H1 (cell line): ENCODE data around the gene PMM2. TPM values are rescaled to one million over a fixed set of nuclear protein-coding genes. Genes with fewer than 3 reads are reported as not detected.

ENCODE experiments used
- CTCF ChIA-PET: fragments of 300-600 bp; sonication (Branson Sonifier 250); formaldehyde crosslinking; loops from one replicate; lab custom pipeline; 2021; ENCODE audit not compliant: partially characterized antibody; lab: Charles Lee
- POLR2A ChIA-PET: fragments of 300-600 bp; sonication (Branson Sonifier 250); formaldehyde crosslinking; loops from one replicate; lab custom pipeline; 2021; ENCODE audit warnings: inconsistent platforms; ENCODE audit not compliant: partially characterized antibody; lab: Charles Lee
- DNase-seq, 2 experiments: peaks; one replicate each; pipeline versions ENCODE4 v3.0.0 to v3.0.0-alpha.2; 2010 to 2022; ENCODE audit warnings: low spot score in 2 of 2, low read depth in 1 of 2, mixed read lengths in 1 of 2
- FAIRE-seq: peaks from 2 replicates; lab custom pipeline; 2011; peaks lifted over from hg19 to GRCh38; lab: Jason Lieb, UNC
- H2AFZ ChIP-seq: 2 replicates; pipeline ENCODE4 v1.8.1; 2012; ENCODE audit warnings: low read length, inconsistent platforms
- H2AK5ac ChIP-seq: 2 replicates; pipeline ENCODE4 v1.6.1; 2013; ENCODE audit warnings: low read depth, low read length
- H2BK120ac ChIP-seq: replicated peaks from 2 replicates; pipeline ENCODE3; 2013; ENCODE audit warnings: low read depth, low read length, inconsistent platforms
- H2BK12ac ChIP-seq: 2 replicates; pipeline ENCODE4 v1.6.1; 2013; ENCODE audit warnings: low read depth, low read length
- H2BK15ac ChIP-seq: 2 replicates; pipeline ENCODE4 v1.6.1; 2013; ENCODE audit warnings: low read length
- H2BK20ac ChIP-seq: 2 replicates; pipeline ENCODE4 v1.6.1; 2013; ENCODE audit warnings: low read length
- H2BK5ac ChIP-seq: 2 replicates; pipeline ENCODE4 v1.6.1; 2013; ENCODE audit warnings: low read depth, low read length
- H3K14ac ChIP-seq: 2 replicates; pipeline ENCODE4 v1.6.1; 2013; ENCODE audit warnings: inconsistent platforms; ENCODE audit not compliant: insufficient read length
- H3K18ac ChIP-seq: 2 replicates; pipeline ENCODE4 v1.6.1; 2013; ENCODE audit warnings: low read length; ENCODE audit errors: extremely low read depth
- H3K23ac ChIP-seq: 2 replicates; pipeline ENCODE4 v1.6.1; 2013; ENCODE audit warnings: inconsistent platforms; ENCODE audit not compliant: insufficient read length
- H3K23me2 ChIP-seq: 2 replicates; pipeline ENCODE4 v1.6.1; 2013; ENCODE audit warnings: low read depth, low read length
- H3K27ac ChIP-seq: 2 replicates; pipeline ENCODE4 v1.6.1; 2011; ENCODE audit warnings: low read depth, low read length, inconsistent platforms
- H3K27me3 ChIP-seq, 4 experiments: replicated peaks in 1 of 4; 1 replicate in 1 of 4; 2 replicates in 3 of 4; pipeline versions ENCODE4 v1.6.1 to v1.8.1; 2011 to 2013; ENCODE audit warnings: low read length in 3 of 4, mild to moderate bottlenecking in 3 of 4, inconsistent platforms in 2 of 4, mixed read lengths in 2 of 4, moderate library complexity in 1 of 4; ENCODE audit not compliant: control insufficient read depth in 3 of 4, insufficient read depth in 3 of 4; ENCODE audit errors: extremely low read depth in 1 of 4
- H3K36me3 ChIP-seq, 4 experiments: 2 replicates each; pipeline versions ENCODE4 v1.6.1 to v1.8.1; 2011 to 2013; ENCODE audit warnings: mild to moderate bottlenecking in 4 of 4, low read length in 3 of 4, moderate library complexity in 2 of 4, control low read depth in 1 of 4, inconsistent platforms in 1 of 4; ENCODE audit not compliant: insufficient read depth in 4 of 4, control insufficient read depth in 2 of 4
- H3K4ac ChIP-seq: replicated peaks from 2 replicates; pipeline ENCODE3; 2013; ENCODE audit warnings: low read length, low read depth, mixed read lengths, inconsistent platforms; ENCODE audit not compliant: insufficient read length
- H3K4me1 ChIP-seq, 4 experiments: replicated peaks in 1 of 4; 1 replicate in 1 of 4; 2 replicates in 3 of 4; pipeline versions ENCODE4 v1.6.1 to v1.8.1; 2011 to 2013; ENCODE audit warnings: low read length in 3 of 4, inconsistent platforms in 2 of 4, mixed read lengths in 1 of 4; ENCODE audit not compliant: insufficient read depth in 4 of 4, control insufficient read depth in 3 of 4
- H3K4me2 ChIP-seq, 2 experiments: 2 replicates each; pipeline versions ENCODE4 v1.6.1 to v1.8.1; 2011 to 2013; ENCODE audit warnings: low read depth in 2 of 2, low read length in 2 of 2, control low read depth in 1 of 2, inconsistent platforms in 1 of 2, mild to moderate bottlenecking in 1 of 2; ENCODE audit not compliant: insufficient read depth in 1 of 2
- H3K4me3 ChIP-seq, 4 experiments: fragments of 200-600, 300-600 bp in 1 of 4; sonication (generic), shearing (Covaris generic), sonication (Bioruptor Twin) in 1 of 4; 2 replicates each; pipeline versions ENCODE4 v1.5.1 to v1.8.1; 2011 to 2016; ENCODE audit warnings: low read length in 4 of 4, low read depth in 3 of 4, control low read depth in 2 of 4, inconsistent platforms in 2 of 4, mild to moderate bottlenecking in 2 of 4, mixed read lengths in 1 of 4, moderate library complexity in 1 of 4; ENCODE audit not compliant: insufficient read depth in 2 of 4; ENCODE audit errors: extremely low read depth in 1 of 4
- H3K56ac ChIP-seq: replicated peaks from 2 replicates; pipeline ENCODE3; 2013; ENCODE audit warnings: low read depth, mild to moderate bottlenecking, mixed read lengths, low read length, inconsistent platforms; ENCODE audit not compliant: insufficient read length
- H3K79me1 ChIP-seq: 2 replicates; pipeline ENCODE4 v1.6.1; 2013; ENCODE audit warnings: low read depth, low read length, control low read depth
- H3K79me2 ChIP-seq, 2 experiments: 2 replicates each; pipeline versions ENCODE4 v1.6.1 to v1.8.1; 2012 to 2013; ENCODE audit warnings: low read length in 2 of 2, mild to moderate bottlenecking in 2 of 2, inconsistent platforms in 1 of 2; ENCODE audit not compliant: insufficient read depth in 2 of 2, control insufficient read depth in 1 of 2
- H3K9ac ChIP-seq, 4 experiments: replicated peaks in 1 of 4; 1 replicate in 1 of 4; 2 replicates in 3 of 4; pipeline versions ENCODE4 v1.6.1 to v1.8.1; 2011 to 2013; ENCODE audit warnings: low read depth in 3 of 4, low read length in 3 of 4, control low read depth in 2 of 4, mild to moderate bottlenecking in 2 of 4, moderate library complexity in 2 of 4, inconsistent platforms in 1 of 4; ENCODE audit errors: extremely low read depth in 1 of 4
- H3K9me3 ChIP-seq, 2 experiments: 2 replicates each; pipeline versions ENCODE4 v1.6.1 to v1.8.1; 2012 to 2013; ENCODE audit warnings: mild to moderate bottlenecking in 2 of 2, moderate library complexity in 2 of 2, control low read depth in 1 of 2, inconsistent platforms in 1 of 2, low read depth in 1 of 2, low read length in 1 of 2, mixed read lengths in 1 of 2; ENCODE audit not compliant: insufficient read depth in 2 of 2
- H4K20me1 ChIP-seq, 2 experiments: replicated peaks in 1 of 2; 2 replicates each; pipeline versions ENCODE3 to v1.8.1; 2011 to 2013; ENCODE audit warnings: inconsistent platforms in 2 of 2, low read length in 2 of 2, mild to moderate bottlenecking in 1 of 2; ENCODE audit not compliant: insufficient read depth in 2 of 2, control insufficient read depth in 1 of 2
- H4K5ac ChIP-seq: 2 replicates; pipeline ENCODE4 v1.6.1; 2013; ENCODE audit warnings: low read length, low read depth, mixed read lengths, inconsistent platforms; ENCODE audit not compliant: insufficient read length
- H4K8ac ChIP-seq: 2 replicates; pipeline ENCODE4 v1.8.0; 2013; ENCODE audit warnings: mild to moderate bottlenecking, moderate library complexity, low read length, inconsistent platforms; ENCODE audit not compliant: insufficient read depth; ENCODE audit errors: extremely low read depth
- H4K91ac ChIP-seq: replicated peaks from 2 replicates; pipeline ENCODE3; 2013; ENCODE audit warnings: low read length, mixed read lengths, inconsistent platforms; ENCODE audit not compliant: insufficient read length
- HDAC2 ChIP-seq, 2 experiments: fragments of 300-600 bp in 1 of 2; sonication (generic) in 1 of 2; IDR thresholded peaks; 2 replicates each; pipeline ENCODE4 v1.6.1; 2011 to 2012; ENCODE audit warnings: low read depth in 2 of 2, low read length in 2 of 2, mild to moderate bottlenecking in 2 of 2, moderate library complexity in 2 of 2, borderline replicate concordance in 1 of 2, inconsistent platforms in 1 of 2
- WGBS, 2 experiments: shearing (Covaris generic) in 1 of 2; methylation state at CpG; one replicate each; pipeline versions ENCODE4 v1.1.6 to v1.1.7; 2013 to 2015; ENCODE audit warnings: low lambda C conversion rate in 2 of 2, mixed read lengths in 2 of 2, inconsistent platforms in 1 of 2, low coverage in 1 of 2, missing lambda C conversion rate in 1 of 2; ENCODE audit not compliant: insufficient replicate concordance in 2 of 2, insufficient coverage in 1 of 2, insufficient read length in 1 of 2; ENCODE audit errors: extremely low coverage in 1 of 2, missing lambda C conversion rate in 1 of 2; 5-methylcytosine and 5-hydroxymethylcytosine counted together
- polyA plus RNA-seq, 7 experiments: library from polyadenylated mRNA; depleted of rRNA in 3 of 7; stranded (reverse) in 5 of 7; unstranded in 2 of 7; fragments of >200 nt in 5 of 7; fragments of 200-250 nt in 2 of 7; gene quantifications; 1 replicate in 5 of 7; 2 replicates in 1 of 7; 4 replicates in 1 of 7; pipeline versions ENCODE4 v1.2.1 to v1.2.3, GENCODE V29; 2011 to 2013; ENCODE audit warnings: missing spikeins in 2 of 7, mixed read lengths in 2 of 7
- total RNA-seq: library from RNA; stranded (reverse); fragmentation: NEBNext Ultra II Directional; extraction: Animal tissue kit (Norgen Biotek cat#: 25700); gene quantifications from 2 replicates; pipeline ENCODE4 v1.2.1, GENCODE V29; 2021

The PMM2 gene
- total and polyA plus RNA-seq, 2 of the 8 experiments (the other 6 are each of a cell fraction or from before 2014, with no cell fraction given) = 26.2 to 49.4 TPM

GRCh38 chr16:8866884-8867215 lies 69.2 kb downstream of the PMM2 start:
- Histone ChIP-seq H4K5ac (peak overlapping the region; percentile 32), H3K36me3 (peaks cover 0 to 14% (median 4%) of the 10 kb centered on the region in 4 experiments; a peak in 4 of 8 replicates), H4K91ac (peak overlapping the region; percentile 85), H3K4me2 (peak overlapping the region; percentile 91 to 99), H3K4ac (peak overlapping the region; percentile 79), H3K9ac (peak overlapping the region in 3 of 4 experiments; percentile 70 to 80 (median 70); a peak in 6 of 7 replicates), H3K56ac (peak overlapping the region; percentile 65), H2BK15ac (peak overlapping the region; percentile 72; the same call in 1 of the 2 replicates), H3K4me1 (peaks cover 22 to 42% (median 33%) of the 10 kb centered on the region in 4 experiments), H4K8ac (peak overlapping the region; percentile 82), H4K20me1 (peaks cover 28 to 40% of the 10 kb centered on the region in 2 experiments), H3K23me2 (peaks cover 23% of the 10 kb centered on the region), H3K27ac (peak overlapping the region; percentile 53; the same call in 1 of the 2 replicates), H2BK5ac (peak overlapping the region; percentile 83), H3K79me1 (peaks cover 24% of the 10 kb centered on the region), H3K14ac (no peak overlapping the region), H2BK20ac (no peak overlapping the region), H3K79me2 (peaks cover 38 to 59% of the 10 kb centered on the region in 2 experiments), H2AK5ac (peak overlapping the region; percentile 83), H3K18ac (peak overlapping the region; percentile 93), H2AFZ (no peak overlapping the region), H3K9me3 (no peaks in the 10 kb centered on the region), H3K27me3 (no peaks in the 10 kb centered on the region), H3K23ac (no peak overlapping the region)
- ChIA-PET POLR2A (interaction anchor here (0.7 to 29.1 kb wide), 7 partner anchors 7 to 225 kb away, joined by 3 to 456 read pairs (median 8); partner anchors contain the start of genes CARHSP1, HAPSTR1 and LITAFD), CTCF (interaction anchor here (1.0 to 10.5 kb wide), 5 partner anchors 7 to 202 kb away, joined by 3 to 90 read pairs (median 4); no protein-coding TSS in a partner anchor)
- 1% methylated on average over 13 of the region's 16 CpGs; no CpG with 5 or more reads in 1 of the 2 experiments for WGBS, 2 experiments
- no peak for FAIRE-seq
- no peak for TF ChIP-seq HDAC2 (IDR thresholded peaks at IDR 0.05; ENCODE audit: borderline replicate concordance in 1 of 2, low read depth in 2 of 2, low read length in 2 of 2)
- TF ChIP-seq, all 59 proteins: peak for 0
- DNase-seq = no peak
- Histone ChIP-seq H2BK120ac (peak overlapping the region; percentile 80), H2BK12ac (0 out of 2 replicates have a peak overlapping the region, but pooled peaks have one; percentile 84), H3K4me3 (peak overlapping the region; percentile 74 to 92 (median 78))
